Lower leg skin (tissue), 3 donors: Measurements from ENCODE around the gene PAN3.
"Not testable (repeated sequence)": the region's sequence is repeated elsewhere in the genome, so short reads cannot be mapped to it uniquely, and the experiment has no call there.

Experiments
- POLR2A ChIP-seq, 2 donors: fragments of 450-650 bp; IDR thresholded peaks; one replicate each; pipeline ENCODE4 v1.6.1; 2016 to 2017; ENCODE audit warnings: antibody characterized with exemption in 2 of 2, mild to moderate bottlenecking in 1 of 2, moderate library complexity in 1 of 2
- TF ChIP-seq, protein P1 (sequence below), 3 donors: fragments of 450-650 bp; IDR thresholded peaks; one replicate each; pipeline ENCODE4 v1.5.1; 2016; ENCODE audit warnings: antibody characterized with exemption in 3 of 3, mild to moderate bottlenecking in 3 of 3, moderate library complexity in 2 of 3

DNA sequence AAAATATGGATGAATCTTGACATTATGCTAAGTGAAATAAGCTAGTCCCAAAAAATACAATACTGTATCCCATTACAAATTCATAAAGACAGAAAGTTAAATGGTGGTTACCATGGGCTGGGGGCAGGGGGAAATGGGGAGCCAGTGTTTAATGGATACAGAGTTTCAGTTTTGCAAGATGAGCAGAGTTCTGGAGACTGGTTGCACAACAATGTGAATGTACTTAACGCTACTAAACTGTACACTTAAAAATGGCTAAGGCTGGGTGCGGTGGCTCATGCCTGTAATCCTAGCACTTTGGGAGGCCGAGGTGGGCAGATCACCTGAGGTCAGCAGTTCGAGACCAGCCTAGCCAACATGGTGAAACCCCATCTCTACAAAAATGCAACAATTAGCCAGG, 36.5 kb upstream of the PAN3 start:
- TF ChIP-seq POLR2A (IDR thresholded peaks at IDR 0.05), result not testable (repeated sequence)
- TF ChIP-seq, protein P1, sequence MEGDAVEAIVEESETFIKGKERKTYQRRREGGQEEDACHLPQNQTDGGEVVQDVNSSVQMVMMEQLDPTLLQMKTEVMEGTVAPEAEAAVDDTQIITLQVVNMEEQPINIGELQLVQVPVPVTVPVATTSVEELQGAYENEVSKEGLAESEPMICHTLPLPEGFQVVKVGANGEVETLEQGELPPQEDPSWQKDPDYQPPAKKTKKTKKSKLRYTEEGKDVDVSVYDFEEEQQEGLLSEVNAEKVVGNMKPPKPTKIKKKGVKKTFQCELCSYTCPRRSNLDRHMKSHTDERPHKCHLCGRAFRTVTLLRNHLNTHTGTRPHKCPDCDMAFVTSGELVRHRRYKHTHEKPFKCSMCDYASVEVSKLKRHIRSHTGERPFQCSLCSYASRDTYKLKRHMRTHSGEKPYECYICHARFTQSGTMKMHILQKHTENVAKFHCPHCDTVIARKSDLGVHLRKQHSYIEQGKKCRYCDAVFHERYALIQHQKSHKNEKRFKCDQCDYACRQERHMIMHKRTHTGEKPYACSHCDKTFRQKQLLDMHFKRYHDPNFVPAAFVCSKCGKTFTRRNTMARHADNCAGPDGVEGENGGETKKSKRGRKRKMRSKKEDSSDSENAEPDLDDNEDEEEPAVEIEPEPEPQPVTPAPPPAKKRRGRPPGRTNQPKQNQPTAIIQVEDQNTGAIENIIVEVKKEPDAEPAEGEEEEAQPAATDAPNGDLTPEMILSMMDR (IDR thresholded peaks at IDR 0.05), result not testable (repeated sequence)
